ENCODE results near the gene GADD45G. TPM values are rescaled to one million over a fixed set of nuclear protein-coding genes. Genes with fewer than 3 reads are reported as not detected.

The GADD45G gene
- polyA plus RNA-seq, 3 donors from 2014 or later = 1.6 to 2.3 TPM; not detected in 1

GRCh38 chr9:89633920-89634319 lies 29.1 kb downstream of the GADD45G start:
- peaks cover 1 to 5% (median 2%) of the 10 kb centered on the region in 3 donors for H3K27me3 Mint-ChIP-seq (ENCODE audit: low read depth in 3 of 3)
- H3K4me1 Mint-ChIP-seq = no peaks in the 10 kb centered on the region
- no peaks in the 10 kb centered on the region for H3K36me3 Mint-ChIP-seq
- H3K27ac Mint-ChIP-seq = no peak overlapping the region
- H3K9me3 Mint-ChIP-seq = no peaks in the 10 kb centered on the region
- DNase-seq = no peak
- no peak overlapping the region for H3K4me3 Mint-ChIP-seq

- Mint-ChIP-seq H3K4me1 (no peaks in the 10 kb centered on the region), H3K27ac (no peak overlapping the region), H3K9me3 (no peaks in the 10 kb centered on the region), H3K27me3 (ENCODE audit: low read depth in 3 of 3) (peaks cover 0 to 5% (median 2%) of the 10 kb centered on the region in 3 donors), H3K36me3 (no peaks in the 10 kb centered on the region), H3K4me3 (no peak overlapping the region)
- DNase-seq = no peak
Measured at GRCh38 chr9:89634995-89635742, 30.4 kb downstream of the GADD45G start.

GRCh38 chr9:89635816-89636215 lies 31.0 kb downstream of the GADD45G start:
- no peaks in the 10 kb centered on the region for H3K36me3 Mint-ChIP-seq
- DNase-seq = no peak
- no peaks in the 10 kb centered on the region for H3K9me3 Mint-ChIP-seq
- H3K27ac Mint-ChIP-seq = no peak overlapping the region
- H3K4me1 Mint-ChIP-seq = no peaks in the 10 kb centered on the region
- no peak overlapping the region for H3K4me3 Mint-ChIP-seq
- H3K27me3 Mint-ChIP-seq (ENCODE audit: low read depth in 3 of 3) = peaks cover 0 to 7% (median 2%) of the 10 kb centered on the region in 3 donors

GRCh38 chr9:89637787-89638186 lies 33.0 kb downstream of the GADD45G start:
- Mint-ChIP-seq H3K4me1 (no peaks in the 10 kb centered on the region), H3K4me3 (no peak overlapping the region), H3K36me3 (no peaks in the 10 kb centered on the region), H3K9me3 (no peaks in the 10 kb centered on the region), H3K27ac (no peak overlapping the region), H3K27me3 (ENCODE audit: low read depth in 3 of 3) (peaks cover 0 to 9% (median 0%) of the 10 kb centered on the region in 3 donors)
- DNase-seq = no peak

GRCh38 chr9:89638359-89638758 lies 33.5 kb downstream of the GADD45G start:
- peaks cover 0 to 9% (median 0%) of the 10 kb centered on the region in 3 donors for H3K27me3 Mint-ChIP-seq (ENCODE audit: low read depth in 3 of 3)
- H3K4me1 Mint-ChIP-seq = no peaks in the 10 kb centered on the region
- DNase-seq = no peak
- no peak overlapping the region for H3K27ac Mint-ChIP-seq
- no peaks in the 10 kb centered on the region for H3K9me3 Mint-ChIP-seq
- no peaks in the 10 kb centered on the region for H3K36me3 Mint-ChIP-seq
- no peak overlapping the region for H3K4me3 Mint-ChIP-seq

GRCh38 chr9:89638893-89639292 lies 34.1 kb downstream of the GADD45G start:
- H3K9me3 Mint-ChIP-seq = no peaks in the 10 kb centered on the region
- H3K4me1 Mint-ChIP-seq = no peaks in the 10 kb centered on the region
- no peak for DNase-seq
- H3K36me3 Mint-ChIP-seq = no peaks in the 10 kb centered on the region
- no peak overlapping the region for H3K27ac Mint-ChIP-seq
- no peak overlapping the region for H3K4me3 Mint-ChIP-seq
- peaks cover 0 to 7% (median 0%) of the 10 kb centered on the region in 3 donors for H3K27me3 Mint-ChIP-seq (ENCODE audit: low read depth in 3 of 3)

- Mint-ChIP-seq H3K36me3 (no peaks in the 10 kb centered on the region), H3K27ac (no peak overlapping the region), H3K4me1 (no peaks in the 10 kb centered on the region), H3K27me3 (ENCODE audit: low read depth in 3 of 3) (peaks cover 0 to 6% (median 0%) of the 10 kb centered on the region in 3 donors), H3K4me3 (no peak overlapping the region), H3K9me3 (no peaks in the 10 kb centered on the region)
- DNase-seq = no peak
Measured at GRCh38 chr9:89639367-89639795, 34.6 kb downstream of the GADD45G start.

GRCh38 chr9:89639961-89640360 lies 35.1 kb downstream of the GADD45G start:
- peaks cover 0 to 6% (median 0%) of the 10 kb centered on the region in 3 donors for H3K27me3 Mint-ChIP-seq (ENCODE audit: low read depth in 3 of 3)
- no peak overlapping the region for H3K27ac Mint-ChIP-seq
- no peaks in the 10 kb centered on the region for H3K4me1 Mint-ChIP-seq

GRCh38 chr9:89640361-89640760 lies 35.5 kb downstream of the GADD45G start:
- no peak overlapping the region for H3K4me3 Mint-ChIP-seq
- no peak overlapping the region for H3K27ac Mint-ChIP-seq

More at GRCh38 chr9:89639961-89640360, 35.1 kb downstream of the GADD45G start:
- H3K4me3 Mint-ChIP-seq = no peak overlapping the region
- H3K36me3 Mint-ChIP-seq = no peaks in the 10 kb centered on the region
- H3K9me3 Mint-ChIP-seq = no peaks in the 10 kb centered on the region
- no peak for DNase-seq

GRCh38 chr9:89640801-89641200 lies 36.0 kb downstream of the GADD45G start:
- no peaks in the 10 kb centered on the region for H3K36me3 Mint-ChIP-seq
- no peak overlapping the region for H3K27ac Mint-ChIP-seq
- no peak for DNase-seq
- no peaks in the 10 kb centered on the region for H3K9me3 Mint-ChIP-seq
- peaks cover 0 to 6% (median 4%) of the 10 kb centered on the region in 3 donors for H3K27me3 Mint-ChIP-seq (ENCODE audit: low read depth in 3 of 3)
- no peaks in the 10 kb centered on the region for H3K4me1 Mint-ChIP-seq
- no peak overlapping the region for H3K4me3 Mint-ChIP-seq

More at GRCh38 chr9:89640361-89640760, 35.5 kb downstream of the GADD45G start:
- Mint-ChIP-seq H3K4me1 (no peaks in the 10 kb centered on the region), H3K9me3 (no peaks in the 10 kb centered on the region), H3K36me3 (no peaks in the 10 kb centered on the region), H3K27me3 (ENCODE audit: low read depth in 3 of 3) (peaks cover 0 to 6% (median 1%) of the 10 kb centered on the region in 3 donors)
- no peak for DNase-seq

- no peaks in the 10 kb centered on the region for H3K36me3 Mint-ChIP-seq
Measured at GRCh38 chr9:89641980-89642379, 37.2 kb downstream of the GADD45G start.

GRCh38 chr9:89642789-89643188 lies 38.0 kb downstream of the GADD45G start:
- no peak overlapping the region for H3K27ac Mint-ChIP-seq
- DNase-seq = no peak
- no peak overlapping the region for H3K4me3 Mint-ChIP-seq
- no peaks in the 10 kb centered on the region for H3K4me1 Mint-ChIP-seq
- H3K36me3 Mint-ChIP-seq = no peaks in the 10 kb centered on the region
- peaks cover 0 to 6% (median 6%) of the 10 kb centered on the region in 3 donors for H3K27me3 Mint-ChIP-seq (ENCODE audit: low read depth in 3 of 3)
- no peaks in the 10 kb centered on the region for H3K9me3 Mint-ChIP-seq

More at GRCh38 chr9:89641980-89642379, 37.2 kb downstream of the GADD45G start:
- Mint-ChIP-seq H3K4me3 (no peak overlapping the region), H3K27ac (no peak overlapping the region), H3K27me3 (ENCODE audit: low read depth in 3 of 3) (peaks cover 0 to 6% (median 6%) of the 10 kb centered on the region in 3 donors), H3K4me1 (no peaks in the 10 kb centered on the region), H3K9me3 (no peaks in the 10 kb centered on the region)
- DNase-seq = no peak

GRCh38 chr9:89646189-89646939 lies 41.6 kb downstream of the GADD45G start:
- H3K36me3 Mint-ChIP-seq = no peaks in the 10 kb centered on the region
- DNase-seq = no peak
- H3K27ac Mint-ChIP-seq = no peak overlapping the region
- H3K9me3 Mint-ChIP-seq = no peaks in the 10 kb centered on the region
- H3K4me1 Mint-ChIP-seq = no peaks in the 10 kb centered on the region
- H3K4me3 Mint-ChIP-seq = no peak overlapping the region
- H3K27me3 Mint-ChIP-seq (ENCODE audit: low read depth in 3 of 3) = peaks cover under 1 to 6% (median 1%) of the 10 kb centered on the region in 3 donors

Data from immature natural killer cell (primary cell).